Fibroblast of mammary gland (primary cell): Measurements from ENCODE around the gene DKKL1.

ENCODE experiments used
- DNase-seq: peaks from one replicate; pipeline ENCODE4 v3.0.0-alpha.2; 2010; ENCODE audit warnings: low read depth
- H3K4me3 ChIP-seq: 2 replicates; pipeline ENCODE4 v1.5.1; 2011; ENCODE audit warnings: low read depth, mild to moderate bottlenecking, low read length, moderate library complexity; ENCODE audit not compliant: control insufficient read depth
- TF ChIP-seq, protein P1 (sequence below): conservative IDR thresholded peaks from 2 replicates; pipeline ENCODE4 v1.5.1; 2011; ENCODE audit warnings: low read depth, low read length, inconsistent platforms; ENCODE audit not compliant: control insufficient read depth, insufficient read depth

DKKL1 gene

DNA sequence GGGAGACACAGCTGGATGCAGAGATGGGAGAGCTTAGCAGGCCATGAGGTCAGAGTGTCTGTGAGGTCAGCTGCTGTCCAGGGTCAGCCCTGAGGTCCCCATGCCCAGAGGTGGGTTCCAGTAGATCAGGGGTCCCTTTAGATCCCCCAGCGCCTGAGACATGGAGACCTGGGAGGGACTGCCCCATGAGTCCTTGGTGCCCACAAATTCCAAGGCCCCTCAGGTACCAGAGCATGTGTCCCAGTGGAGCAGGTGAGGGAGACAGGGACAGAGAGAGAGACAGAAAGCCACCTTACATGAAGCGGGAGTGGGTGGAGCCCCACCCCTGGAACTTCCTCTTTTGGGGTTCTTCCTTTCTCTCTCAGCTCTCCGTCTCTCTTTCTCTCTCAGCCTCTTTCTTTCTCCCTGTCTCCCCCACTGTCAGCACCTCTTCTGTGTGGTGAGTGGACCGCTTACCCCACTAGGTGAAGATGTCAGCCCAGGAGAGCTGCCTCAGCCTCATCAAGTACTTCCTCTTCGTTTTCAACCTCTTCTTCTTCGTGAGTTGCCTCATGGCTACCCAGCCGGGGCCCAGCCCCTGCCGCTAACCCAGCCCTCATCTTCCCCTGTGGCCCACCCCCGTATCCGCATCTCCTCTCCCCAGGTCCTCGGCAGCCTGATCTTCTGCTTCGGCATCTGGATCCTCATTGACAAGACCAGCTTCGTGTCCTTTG is 28.4 kb upstream of the DKKL1 start, which contains the start of gene CD37:
Gene CD37, plus strand, starts transcription at position 336 of the 713 bp plus-strand sequence. Its CDS starts 135 bp downstream, at position 471.
- no peak within 1 kb of the TSS for H3K4me3 ChIP-seq
- TF ChIP-seq, protein P1, sequence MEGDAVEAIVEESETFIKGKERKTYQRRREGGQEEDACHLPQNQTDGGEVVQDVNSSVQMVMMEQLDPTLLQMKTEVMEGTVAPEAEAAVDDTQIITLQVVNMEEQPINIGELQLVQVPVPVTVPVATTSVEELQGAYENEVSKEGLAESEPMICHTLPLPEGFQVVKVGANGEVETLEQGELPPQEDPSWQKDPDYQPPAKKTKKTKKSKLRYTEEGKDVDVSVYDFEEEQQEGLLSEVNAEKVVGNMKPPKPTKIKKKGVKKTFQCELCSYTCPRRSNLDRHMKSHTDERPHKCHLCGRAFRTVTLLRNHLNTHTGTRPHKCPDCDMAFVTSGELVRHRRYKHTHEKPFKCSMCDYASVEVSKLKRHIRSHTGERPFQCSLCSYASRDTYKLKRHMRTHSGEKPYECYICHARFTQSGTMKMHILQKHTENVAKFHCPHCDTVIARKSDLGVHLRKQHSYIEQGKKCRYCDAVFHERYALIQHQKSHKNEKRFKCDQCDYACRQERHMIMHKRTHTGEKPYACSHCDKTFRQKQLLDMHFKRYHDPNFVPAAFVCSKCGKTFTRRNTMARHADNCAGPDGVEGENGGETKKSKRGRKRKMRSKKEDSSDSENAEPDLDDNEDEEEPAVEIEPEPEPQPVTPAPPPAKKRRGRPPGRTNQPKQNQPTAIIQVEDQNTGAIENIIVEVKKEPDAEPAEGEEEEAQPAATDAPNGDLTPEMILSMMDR, result no peak
- no peak for DNase-seq

DNA sequence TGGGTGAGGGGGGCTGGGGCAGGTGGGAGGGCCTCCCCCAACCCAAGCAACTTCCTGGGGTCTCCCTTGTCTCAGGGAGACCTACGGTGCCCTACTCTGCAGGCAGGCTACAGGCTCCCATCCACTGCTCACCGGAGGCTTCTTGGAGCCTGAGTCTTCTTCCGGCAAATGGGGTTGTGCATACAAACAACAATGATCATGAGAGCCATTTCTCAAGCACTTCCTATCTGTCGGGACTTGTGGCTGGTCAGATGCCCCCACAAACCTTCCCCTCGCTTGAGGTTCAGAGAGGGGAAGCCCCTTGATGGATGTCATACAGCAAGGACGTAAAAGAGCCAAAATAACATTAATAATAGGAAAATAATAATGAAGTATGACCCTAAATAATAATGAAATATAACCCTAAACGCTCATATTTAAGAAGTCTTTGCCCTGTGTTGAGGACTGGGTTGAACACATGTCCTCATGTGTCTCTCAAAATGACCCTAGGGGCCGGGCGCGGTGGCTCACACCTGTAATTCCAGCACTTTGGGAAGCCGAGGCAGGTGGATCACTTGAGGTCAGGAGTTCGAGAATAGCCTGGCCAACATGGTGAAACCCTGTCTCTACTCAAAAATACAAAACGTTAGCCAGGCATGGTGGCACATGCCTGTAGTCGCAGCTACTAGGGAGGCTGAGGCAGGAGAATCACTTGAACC is 27.7 kb upstream of the DKKL1 start:
- no peak overlapping the region for H3K4me3 ChIP-seq
- TF ChIP-seq, protein P1, result no peak
- no peak for DNase-seq

GRCh38 chr19:49336482-49337266 is 27.0 kb upstream of the DKKL1 start:
- H3K4me3 ChIP-seq, result no peak overlapping the region

GRCh38 chr19:49337267-49338022 is 26.2 kb upstream of the DKKL1 start:
- H3K4me3 ChIP-seq, result no peak overlapping the region
- TF ChIP-seq, protein P1, result no peak
- DNase-seq, result no peak

More at GRCh38 chr19:49336482-49337266, 27.0 kb upstream of the DKKL1 start:
- DNase-seq, result no peak
- TF ChIP-seq, protein P1, result no peak

- H3K4me3 ChIP-seq, result no peak overlapping the region
- no peak for DNase-seq
Measured at GRCh38 chr19:49338023-49338677, 25.5 kb upstream of the DKKL1 start.

More at GRCh38 chr19:49338023-49338677, 25.5 kb upstream of the DKKL1 start:
- TF ChIP-seq, protein P1, result no peak
